ENCODE data around the gene C15orf39. TPM values are rescaled to one million over a fixed set of nuclear protein-coding genes. Genes with fewer than 3 reads are reported as not detected.

The C15orf39 gene
- total and polyA plus RNA-seq, 2 of the 13 experiments (the other 11 are each of a cell fraction or from before 2014, with no cell fraction given), result 6.2 to 13.5 TPM

DNA sequence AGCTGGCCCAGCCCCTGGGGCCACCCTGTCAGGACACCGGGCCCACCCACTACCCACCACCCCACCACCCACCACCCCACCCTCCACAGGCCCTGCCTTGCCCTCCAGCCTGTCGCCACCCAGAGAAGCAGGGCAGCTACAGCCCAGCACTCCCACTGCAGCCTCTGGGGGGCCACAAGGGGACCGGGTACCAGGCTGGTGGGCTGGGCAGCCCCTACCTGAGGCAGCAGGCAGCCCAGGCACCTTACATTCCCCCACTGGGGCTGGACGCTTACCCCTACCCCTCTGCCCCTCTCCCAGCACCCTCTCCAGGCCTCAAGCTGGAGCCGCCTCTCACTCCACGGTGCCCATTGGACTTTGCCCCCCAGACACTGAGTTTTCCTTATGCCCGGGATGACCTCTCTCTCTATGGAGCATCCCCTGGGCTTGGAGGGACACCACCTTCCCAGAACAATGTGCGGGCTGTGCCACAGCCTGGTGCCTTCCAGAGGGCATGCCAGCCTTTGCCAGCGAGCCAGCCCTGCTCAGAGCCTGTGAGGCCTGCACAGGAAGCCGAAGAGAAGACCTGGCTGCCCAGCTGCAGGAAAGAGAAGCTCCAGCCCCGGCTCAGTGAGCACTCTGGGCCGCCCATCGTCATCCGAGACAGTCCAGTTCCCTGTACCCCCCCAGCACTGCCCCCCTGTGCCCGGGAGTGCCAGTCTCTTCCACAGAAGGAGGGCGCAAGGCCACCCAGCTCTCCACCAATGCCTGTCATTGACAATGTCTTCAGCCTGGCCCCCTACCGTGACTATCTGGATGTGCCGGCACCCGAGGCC, 5.3 kb downstream of the C15orf39 start:
- Histone ChIP-seq H2AFZ (ENCODE audit: low read length) (no peak overlapping the region), H3K9ac (ENCODE audit: insufficient read depth, low read depth, low read length) (no peak overlapping the region), H4K20me1 (ENCODE audit: insufficient read depth, low read length) (peaks cover 91% of the 10 kb centered on the region), H3K4me3 (replicated peaks in 1 of 3; ENCODE audit: insufficient read depth in 1 of 3, low read depth in 2 of 3, low read length in 3 of 3) (no peak overlapping the region), H3K9me3 (ENCODE audit: low read length) (no peaks in the 10 kb centered on the region), H3K36me3 (replicated peaks in 1 of 2; ENCODE audit: control insufficient read depth in 1 of 2, insufficient read depth in 2 of 2, low read length in 2 of 2) (peaks cover 52 to 68% of the 10 kb centered on the region in 2 experiments; a peak in 4 of 5 replicates), H3K4me2 (ENCODE audit: low read depth, low read length) (no peak overlapping the region), H3K27ac (ENCODE audit: extremely low read length, insufficient read depth, low read length) (no peak overlapping the region), H3K27me3 (ENCODE audit: control insufficient read depth in 1 of 2, insufficient read depth in 2 of 2, low read length in 2 of 2) (no peaks in the 10 kb centered on the region; a peak in 1 of 5 replicates), H3K4me1 (ENCODE audit: insufficient read depth, low read length) (peaks cover 45% of the 10 kb centered on the region), H3K79me2 (ENCODE audit: insufficient read depth, low read length) (peaks cover 88% of the 10 kb centered on the region)
- ATAC-seq, result no peak
- no peak for DNase-seq (ENCODE audit: low spot score)
- no TSS peak for BruUV-seq (replicated peaks)
- CTCF ChIA-PET (ENCODE audit: low intra/inter-chr PET ratio, low total read pairs), result no interaction called here
- in situ Hi-C loops (cut with HindIII; ENCODE audit: extremely low pct_ligation_motif_present, low pct_unique_long_range_greater_than_20kb) (no loop called here), intact Hi-C loops (cut with micrococcal nuclease; ENCODE audit: unreplicated experiment) (no loop called here)
- POLR2A ChIA-PET, result interaction anchor here (2.4 kb wide), 1 partner anchor 164 kb away, joined by 16 read pairs; no protein-coding TSS in a partner anchor
- 76% methylated on average over 11 of the region's 19 CpGs for WGBS (ENCODE audit: low lambda C conversion rate)
- no peak for FAIRE-seq
- no peak for TF ChIP-seq NCOA2 (CRISPR knock-in tag; IDR thresholded peaks at IDR 0.05)
- no peak for TF ChIP-seq ZSCAN31 (CRISPR knock-in tag; IDR thresholded peaks at IDR 0.05; ENCODE audit: low read depth)
- peak; percentile 89 for TF ChIP-seq AGO2 (optimal IDR thresholded peaks at IDR 0.05; ENCODE audit: low read depth, low read length)
- TF ChIP-seq, protein P1, sequence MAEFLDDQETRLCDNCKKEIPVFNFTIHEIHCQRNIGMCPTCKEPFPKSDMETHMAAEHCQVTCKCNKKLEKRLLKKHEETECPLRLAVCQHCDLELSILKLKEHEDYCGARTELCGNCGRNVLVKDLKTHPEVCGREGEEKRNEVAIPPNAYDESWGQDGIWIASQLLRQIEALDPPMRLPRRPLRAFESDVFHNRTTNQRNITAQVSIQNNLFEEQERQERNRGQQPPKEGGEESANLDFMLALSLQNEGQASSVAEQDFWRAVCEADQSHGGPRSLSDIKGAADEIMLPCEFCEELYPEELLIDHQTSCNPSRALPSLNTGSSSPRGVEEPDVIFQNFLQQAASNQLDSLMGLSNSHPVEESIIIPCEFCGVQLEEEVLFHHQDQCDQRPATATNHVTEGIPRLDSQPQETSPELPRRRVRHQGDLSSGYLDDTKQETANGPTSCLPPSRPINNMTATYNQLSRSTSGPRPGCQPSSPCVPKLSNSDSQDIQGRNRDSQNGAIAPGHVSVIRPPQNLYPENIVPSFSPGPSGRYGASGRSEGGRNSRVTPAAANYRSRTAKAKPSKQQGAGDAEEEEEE (CRISPR knock-in tag; IDR thresholded peaks at IDR 0.05; ENCODE audit: borderline replicate concordance), result no peak
- TF ChIP-seq ZNF563 (CRISPR knock-in tag; IDR thresholded peaks at IDR 0.05), result no peak
- TF ChIP-seq, protein P2, sequence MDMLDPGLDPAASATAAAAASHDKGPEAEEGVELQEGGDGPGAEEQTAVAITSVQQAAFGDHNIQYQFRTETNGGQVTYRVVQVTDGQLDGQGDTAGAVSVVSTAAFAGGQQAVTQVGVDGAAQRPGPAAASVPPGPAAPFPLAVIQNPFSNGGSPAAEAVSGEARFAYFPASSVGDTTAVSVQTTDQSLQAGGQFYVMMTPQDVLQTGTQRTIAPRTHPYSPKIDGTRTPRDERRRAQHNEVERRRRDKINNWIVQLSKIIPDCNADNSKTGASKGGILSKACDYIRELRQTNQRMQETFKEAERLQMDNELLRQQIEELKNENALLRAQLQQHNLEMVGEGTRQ (IDR thresholded peaks at IDR 0.05; ENCODE audit: low read depth, low read length), result no peak
- TF ChIP-seq, protein P2 (CRISPR knock-in tag; IDR thresholded peaks at IDR 0.05; ENCODE audit: borderline replicate concordance), result no peak
- no peak for TF ChIP-seq ZNF335 (CRISPR knock-in tag; IDR thresholded peaks at IDR 0.05)
- no peak for TF ChIP-seq SALL1 (CRISPR knock-in tag; IDR thresholded peaks at IDR 0.05)
- no peak for TF ChIP-seq DMAP1 (CRISPR knock-in tag; IDR thresholded peaks at IDR 0.05)
- TF ChIP-seq, protein P3, sequence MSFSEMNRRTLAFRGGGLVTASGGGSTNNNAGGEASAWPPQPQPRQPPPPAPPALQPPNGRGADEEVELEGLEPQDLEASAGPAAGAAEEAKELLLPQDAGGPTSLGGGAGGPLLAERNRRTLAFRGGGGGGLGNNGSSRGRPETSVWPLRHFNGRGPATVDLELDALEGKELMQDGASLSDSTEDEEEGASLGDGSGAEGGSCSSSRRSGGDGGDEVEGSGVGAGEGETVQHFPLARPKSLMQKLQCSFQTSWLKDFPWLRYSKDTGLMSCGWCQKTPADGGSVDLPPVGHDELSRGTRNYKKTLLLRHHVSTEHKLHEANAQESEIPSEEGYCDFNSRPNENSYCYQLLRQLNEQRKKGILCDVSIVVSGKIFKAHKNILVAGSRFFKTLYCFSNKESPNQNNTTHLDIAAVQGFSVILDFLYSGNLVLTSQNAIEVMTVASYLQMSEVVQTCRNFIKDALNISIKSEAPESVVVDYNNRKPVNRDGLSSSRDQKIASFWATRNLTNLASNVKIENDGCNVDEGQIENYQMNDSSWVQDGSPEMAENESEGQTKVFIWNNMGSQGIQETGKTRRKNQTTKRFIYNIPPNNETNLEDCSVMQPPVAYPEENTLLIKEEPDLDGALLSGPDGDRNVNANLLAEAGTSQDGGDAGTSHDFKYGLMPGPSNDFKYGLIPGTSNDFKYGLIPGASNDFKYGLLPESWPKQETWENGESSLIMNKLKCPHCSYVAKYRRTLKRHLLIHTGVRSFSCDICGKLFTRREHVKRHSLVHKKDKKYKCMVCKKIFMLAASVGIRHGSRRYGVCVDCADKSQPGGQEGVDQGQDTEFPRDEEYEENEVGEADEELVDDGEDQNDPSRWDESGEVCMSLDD (CRISPR knock-in tag; IDR thresholded peaks at IDR 0.05; ENCODE audit: borderline replicate concordance), result no peak
- TF ChIP-seq PPARG (CRISPR knock-in tag; conservative IDR thresholded peaks at IDR 0.05), result no peak
- peak; percentile 68 for TF ChIP-seq HNF4A (CRISPR knock-in tag; IDR thresholded peaks at IDR 0.05)
- peak; percentile 52; the same call in 1 of the 2 replicates for TF ChIP-seq RBFOX2 (IDR thresholded peaks at IDR 0.05; ENCODE audit: low read depth, low read length)
- TF ChIP-seq CBX2 (IDR thresholded peaks at IDR 0.05; ENCODE audit: low read depth, low read length), result no peak
- no peak for TF ChIP-seq CBX2 (CRISPR knock-in tag; IDR thresholded peaks at IDR 0.05; ENCODE audit: low read depth)
- no peak for TF ChIP-seq SETDB1 (CRISPR knock-in tag; IDR thresholded peaks at IDR 0.05; ENCODE audit: borderline replicate concordance)

All from HepG2 (cell line).